RWPE2 (cell line): ENCODE measurements around the gene PDE9A.

Source experiments
- ATAC-seq: fragments of 200-7000 bp; cut with Tn5 transposase; 3 replicates; pipeline ENCODE4 v1.9.1; 2021; ENCODE audit warnings: low read depth
- DNase-seq: peaks from one replicate; pipeline ENCODE4 v3.0.0-alpha.2; 2020; ENCODE audit warnings: low spot score
- H3K27ac ChIP-seq: fragments of 450-650 bp; 2 replicates; pipeline ENCODE4 v1.5.1; 2017; ENCODE audit warnings: mild to moderate bottlenecking; ENCODE audit not compliant: poor library complexity, severe bottlenecking
- H3K27me3 ChIP-seq: fragments of 250-450 bp; sonication (Bioruptor Pico); 2 replicates; pipeline ENCODE4 v1.5.1; 2021; ENCODE audit warnings: mild to moderate bottlenecking, moderate library complexity; ENCODE audit not compliant: insufficient read depth, poor library complexity, severe bottlenecking
- H3K36me3 ChIP-seq: fragments of 250-450 bp; sonication (Bioruptor Pico); 2 replicates; pipeline ENCODE4 v1.5.1; 2020; ENCODE audit warnings: low read depth, mild to moderate bottlenecking, moderate library complexity
- H3K4me1 ChIP-seq: fragments of 250-450 bp; sonication (Bioruptor Pico); 2 replicates; pipeline ENCODE4 v1.5.1; 2021; ENCODE audit warnings: mild to moderate bottlenecking, moderate library complexity; ENCODE audit not compliant: insufficient read depth, poor library complexity, severe bottlenecking
- H3K4me3 ChIP-seq: fragments of 250-450 bp; sonication (Bioruptor Pico); 2 replicates; pipeline ENCODE4 v1.5.1; 2021; ENCODE audit warnings: mild to moderate bottlenecking, moderate library complexity; ENCODE audit not compliant: severe bottlenecking
- H3K9me3 ChIP-seq: fragments of 250-450 bp; sonication (Bioruptor Pico); 2 replicates; pipeline ENCODE4 v1.5.1; 2021; ENCODE audit warnings: mild to moderate bottlenecking, moderate library complexity; ENCODE audit not compliant: severe bottlenecking
- TF ChIP-seq, protein P1 (sequence below): fragments of 450-650 bp; IDR thresholded peaks from one replicate; pipeline ENCODE4 v1.5.1; 2017; ENCODE audit warnings: mild to moderate bottlenecking, moderate library complexity; ENCODE audit not compliant: poor library complexity, severe bottlenecking

The PDE9A gene

DNA sequence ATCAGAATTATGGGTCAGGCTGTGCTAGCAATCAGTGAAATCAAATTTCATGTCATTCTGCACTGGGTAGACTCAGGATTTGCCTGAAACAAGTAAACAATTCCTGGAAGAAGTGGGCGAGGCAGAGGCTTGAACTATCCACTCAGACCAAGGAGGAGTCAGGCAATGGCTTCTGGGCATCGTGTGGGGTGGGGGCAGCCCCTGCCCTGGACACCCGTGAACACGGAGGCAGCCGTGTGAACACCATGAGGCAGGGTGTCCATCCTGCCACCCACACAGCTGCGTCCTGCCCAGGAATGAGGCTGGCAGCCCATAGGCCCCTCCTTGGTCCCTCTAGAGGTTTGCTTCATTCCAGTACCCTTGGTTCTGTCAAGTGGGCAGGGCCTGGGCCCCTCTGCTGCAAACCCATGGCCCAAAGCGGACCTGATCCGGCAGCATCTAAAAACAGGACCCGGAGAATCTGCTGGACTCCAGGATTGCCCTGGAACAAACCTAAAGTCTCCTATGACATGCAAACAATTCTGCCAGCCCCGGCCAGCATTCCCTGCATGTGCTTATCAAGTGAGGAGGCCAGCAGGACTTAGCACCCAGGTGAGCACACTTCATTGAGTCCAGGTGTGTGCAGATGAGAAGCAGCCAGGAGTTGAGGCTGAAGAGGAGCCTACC lies 69.5 kb downstream of the PDE9A start:
- Histone ChIP-seq H3K4me3 (no peak overlapping the region), H3K36me3 (no peaks in the 10 kb centered on the region), H3K9me3 (no peaks in the 10 kb centered on the region), H3K4me1 (peaks cover 15% of the 10 kb centered on the region), H3K27ac (no peak overlapping the region), H3K27me3 (no peaks in the 10 kb centered on the region)
- DNase-seq = no peak
- no peak for ATAC-seq
- TF ChIP-seq, protein P1, sequence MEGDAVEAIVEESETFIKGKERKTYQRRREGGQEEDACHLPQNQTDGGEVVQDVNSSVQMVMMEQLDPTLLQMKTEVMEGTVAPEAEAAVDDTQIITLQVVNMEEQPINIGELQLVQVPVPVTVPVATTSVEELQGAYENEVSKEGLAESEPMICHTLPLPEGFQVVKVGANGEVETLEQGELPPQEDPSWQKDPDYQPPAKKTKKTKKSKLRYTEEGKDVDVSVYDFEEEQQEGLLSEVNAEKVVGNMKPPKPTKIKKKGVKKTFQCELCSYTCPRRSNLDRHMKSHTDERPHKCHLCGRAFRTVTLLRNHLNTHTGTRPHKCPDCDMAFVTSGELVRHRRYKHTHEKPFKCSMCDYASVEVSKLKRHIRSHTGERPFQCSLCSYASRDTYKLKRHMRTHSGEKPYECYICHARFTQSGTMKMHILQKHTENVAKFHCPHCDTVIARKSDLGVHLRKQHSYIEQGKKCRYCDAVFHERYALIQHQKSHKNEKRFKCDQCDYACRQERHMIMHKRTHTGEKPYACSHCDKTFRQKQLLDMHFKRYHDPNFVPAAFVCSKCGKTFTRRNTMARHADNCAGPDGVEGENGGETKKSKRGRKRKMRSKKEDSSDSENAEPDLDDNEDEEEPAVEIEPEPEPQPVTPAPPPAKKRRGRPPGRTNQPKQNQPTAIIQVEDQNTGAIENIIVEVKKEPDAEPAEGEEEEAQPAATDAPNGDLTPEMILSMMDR = no peak

DNA sequence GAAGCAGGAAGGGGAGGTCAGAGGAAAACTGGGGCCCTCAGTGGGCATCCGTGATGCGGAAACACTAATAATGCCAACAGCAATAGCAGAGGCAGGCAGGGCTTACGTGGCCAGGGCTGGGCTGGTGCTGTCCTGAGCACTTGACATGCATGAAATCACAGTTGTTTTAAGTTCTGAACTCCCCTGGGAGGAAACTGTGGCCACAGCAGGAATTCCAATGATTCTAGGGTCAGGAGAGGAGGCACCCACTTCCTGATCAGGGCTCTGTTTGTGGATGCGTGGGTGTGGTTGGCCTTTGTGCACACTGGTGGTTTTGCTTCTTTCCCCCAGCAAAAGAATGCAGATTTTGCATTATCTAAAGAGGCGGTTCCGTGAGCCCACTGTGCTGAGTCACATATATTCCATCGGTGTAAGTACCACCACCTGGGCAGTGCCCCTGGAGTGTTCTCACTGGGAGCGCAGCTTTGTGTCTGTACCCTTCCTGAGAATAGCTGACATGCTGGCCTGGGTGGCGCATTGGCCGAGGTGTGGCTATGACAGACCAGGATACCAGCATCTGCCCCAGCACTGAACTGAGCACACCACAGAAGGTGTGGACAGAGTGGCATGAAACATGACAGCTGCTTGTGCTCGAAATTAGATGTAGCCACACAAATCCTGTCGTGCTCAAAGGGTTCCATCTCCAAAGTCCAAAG lies 71.0 kb downstream of the PDE9A start:
- H3K36me3 ChIP-seq = no peaks in the 10 kb centered on the region
- H3K4me3 ChIP-seq = no peak overlapping the region
- DNase-seq (no peak), ATAC-seq (peak; percentile 95)
- peak overlapping the region; percentile 62 for H3K27ac ChIP-seq
- H3K4me1 ChIP-seq = peaks cover 15% of the 10 kb centered on the region
- H3K27me3 ChIP-seq = no peaks in the 10 kb centered on the region
- no peaks in the 10 kb centered on the region for H3K9me3 ChIP-seq
- TF ChIP-seq, protein P1 = no peak

DNA sequence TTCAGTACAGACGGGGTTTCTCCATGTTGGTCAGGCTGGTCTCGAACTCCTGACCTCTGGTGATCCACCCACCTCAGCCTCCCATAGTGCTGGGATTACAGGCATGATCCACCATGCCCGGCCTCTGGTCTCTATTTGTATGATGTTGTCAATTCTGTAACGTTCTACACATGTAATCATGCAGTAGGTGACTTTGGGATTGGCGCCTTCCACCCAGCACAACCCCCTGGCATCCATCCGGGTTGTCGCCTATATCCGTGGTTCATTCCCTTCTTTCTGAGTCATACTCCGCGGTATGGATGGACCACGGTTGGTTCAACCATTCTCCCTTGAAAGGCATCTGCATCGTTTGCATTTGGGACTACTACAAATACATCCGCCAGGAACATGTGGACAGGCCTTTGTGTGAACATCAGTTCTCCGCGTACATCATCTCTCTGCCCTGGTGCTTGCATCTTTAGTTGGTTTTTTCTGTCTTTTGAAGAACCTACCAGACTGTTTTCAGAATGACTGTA lies 72.1 kb downstream of the PDE9A start:
- TF ChIP-seq, protein P1 = no peak
- no peak for ATAC-seq
- H3K4me1 ChIP-seq = peaks cover 15% of the 10 kb centered on the region

DNA sequence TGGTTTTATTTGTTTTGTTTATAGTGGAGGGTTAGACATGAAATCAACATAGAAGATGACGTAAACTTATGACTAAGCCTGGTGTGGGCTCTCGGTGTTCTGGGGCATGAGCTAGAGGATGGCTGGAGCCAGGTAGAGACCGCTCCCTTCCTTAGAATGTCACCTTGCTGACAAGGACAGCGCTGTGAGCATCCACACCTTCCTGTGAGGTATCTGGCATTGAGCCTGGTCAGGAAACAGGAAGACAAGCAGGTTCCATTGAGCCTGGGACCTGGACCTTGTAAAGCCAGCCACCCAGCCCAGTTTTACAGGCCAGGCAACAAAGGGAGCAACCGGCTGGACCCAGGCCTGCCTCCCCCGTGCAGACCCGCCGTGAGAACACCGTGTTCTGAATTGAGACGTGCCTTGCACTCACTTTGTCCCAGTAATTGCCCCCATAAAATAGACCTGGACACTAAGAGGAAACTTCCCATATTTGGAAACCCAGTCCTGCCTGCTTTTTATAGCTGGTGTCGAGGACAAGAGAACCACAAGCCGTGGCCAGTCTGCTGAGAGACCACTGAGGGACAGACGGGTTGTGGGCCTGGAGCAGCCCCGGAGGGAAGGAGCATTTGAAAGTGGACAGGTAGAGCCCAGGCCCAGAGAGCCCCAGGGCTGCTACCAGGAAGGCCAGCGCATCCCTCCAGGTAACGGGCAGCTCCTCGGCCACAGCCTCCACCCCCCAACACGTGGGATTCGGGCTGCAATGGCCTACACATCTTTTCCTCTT lies 78.0 kb downstream of the PDE9A start:
- H3K4me1 ChIP-seq = peaks cover 13% of the 10 kb centered on the region
- H3K27me3 ChIP-seq = no peaks in the 10 kb centered on the region
- H3K9me3 ChIP-seq = no peaks in the 10 kb centered on the region
- peak; percentile 81 for ATAC-seq
- no peak for DNase-seq
- no peak overlapping the region for H3K4me3 ChIP-seq
- TF ChIP-seq, protein P1 = no peak
- H3K27ac ChIP-seq = no peak overlapping the region
- no peaks in the 10 kb centered on the region for H3K36me3 ChIP-seq

More for the DNA sequence above, 72.1 kb downstream of the PDE9A start:
- no peak for DNase-seq
- Histone ChIP-seq H3K9me3 (no peaks in the 10 kb centered on the region), H3K27me3 (no peaks in the 10 kb centered on the region), H3K36me3 (no peaks in the 10 kb centered on the region), H3K4me3 (no peak overlapping the region), H3K27ac (peak overlapping the region; percentile 62)
